Adipose tissue (tissue), 3 donors: Measurements from ENCODE around the gene HRH1. TPM values are rescaled to one million over a fixed set of nuclear protein-coding genes. Genes with fewer than 3 reads are reported as not detected.
"Not testable (repeated sequence)": the region's sequence is repeated elsewhere in the genome, so short reads cannot be mapped to it uniquely, and the experiment has no call there.

Source experiments
- H3K27ac ChIP-seq: one replicate; pipeline ENCODE4 v1.5.1; 2013; ENCODE audit warnings: low read depth, low read length
- WGBS, 3 donors: extraction: QIAGEN DNeasy Blood & Tissue Kit; methylation state at CpG; one replicate each; pipeline ENCODE4 v1.1.7; 2013; 5-methylcytosine and 5-hydroxymethylcytosine counted together
- polyA plus RNA-seq, 3 donors: library from polyadenylated mRNA; stranded (reverse); fragments of 200-250 nt; gene quantifications; one replicate each; pipeline ENCODE4 v1.2.3, GENCODE V29; 2013
- donor health status: healthy with polysubstance abuse.
- donor health status: Bipolar disorder and iron deficiency.
- donor health status: healthy.

HRH1 gene, protein sequence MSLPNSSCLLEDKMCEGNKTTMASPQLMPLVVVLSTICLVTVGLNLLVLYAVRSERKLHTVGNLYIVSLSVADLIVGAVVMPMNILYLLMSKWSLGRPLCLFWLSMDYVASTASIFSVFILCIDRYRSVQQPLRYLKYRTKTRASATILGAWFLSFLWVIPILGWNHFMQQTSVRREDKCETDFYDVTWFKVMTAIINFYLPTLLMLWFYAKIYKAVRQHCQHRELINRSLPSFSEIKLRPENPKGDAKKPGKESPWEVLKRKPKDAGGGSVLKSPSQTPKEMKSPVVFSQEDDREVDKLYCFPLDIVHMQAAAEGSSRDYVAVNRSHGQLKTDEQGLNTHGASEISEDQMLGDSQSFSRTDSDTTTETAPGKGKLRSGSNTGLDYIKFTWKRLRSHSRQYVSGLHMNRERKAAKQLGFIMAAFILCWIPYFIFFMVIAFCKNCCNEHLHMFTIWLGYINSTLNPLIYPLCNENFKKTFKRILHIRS
- polyA plus RNA-seq = 1 to 10 TPM in 2 of 3 donors, under 1 TPM in 1; 0.22 to 3.8 (median 1.6) TPM

DNA sequence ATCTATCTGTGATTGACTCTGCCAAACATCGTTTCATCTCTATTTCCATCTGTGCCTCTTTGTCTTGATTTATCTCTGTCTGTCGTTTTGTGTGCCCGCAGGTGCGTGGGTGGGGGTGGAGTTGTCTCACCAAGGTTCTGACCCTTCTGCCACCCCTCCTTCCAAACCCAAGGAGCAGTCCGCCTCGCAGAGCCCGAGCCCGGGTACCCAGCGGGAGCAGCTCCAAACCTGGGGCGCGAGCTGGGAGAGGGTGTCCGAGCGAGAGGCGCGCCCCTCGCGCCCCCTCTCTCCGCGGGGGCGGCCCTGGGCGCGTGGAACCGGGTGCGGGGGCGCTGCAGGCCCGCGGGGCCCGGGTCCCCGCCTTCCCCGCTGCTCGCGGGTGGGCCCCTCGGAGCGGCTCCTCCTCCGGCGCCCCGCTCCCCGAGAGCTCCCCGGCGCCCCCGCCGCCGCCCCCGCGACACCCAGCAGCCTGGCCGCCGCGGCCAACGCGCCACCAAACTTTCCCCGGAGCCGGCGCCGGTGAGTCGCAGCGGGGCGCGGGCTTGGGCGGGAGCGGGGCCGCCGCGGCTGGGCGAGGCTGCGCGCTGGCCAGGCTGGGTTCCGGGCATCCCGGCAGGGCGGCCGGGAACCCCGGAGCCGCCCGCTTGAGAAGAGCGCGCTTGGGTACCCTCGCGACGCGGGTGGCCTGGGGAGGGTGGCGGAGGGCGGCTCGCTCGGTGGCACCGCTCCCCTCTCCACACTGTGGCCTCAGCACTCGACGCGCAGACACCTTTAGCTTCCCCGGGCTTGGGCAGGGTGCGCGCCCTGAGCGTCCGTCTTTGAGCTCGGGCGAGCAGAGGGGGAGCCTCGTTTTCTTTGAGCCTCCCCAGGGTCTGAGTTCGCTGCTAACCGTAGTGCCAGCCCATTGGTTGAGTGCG is at the start of gene HRH1:
Gene HRH1 (plus strand): TSS at position 458 of the 917 bp plus-strand sequence. CDS start 104,545 bp downstream, outside the sequence.
- WGBS, 3 donors = 1 to 2% (median 2%) methylated on average over 65 to 91 of the region's 98 CpGs
- H3K27ac ChIP-seq = no peak within 1 kb of the TSS

DNA sequence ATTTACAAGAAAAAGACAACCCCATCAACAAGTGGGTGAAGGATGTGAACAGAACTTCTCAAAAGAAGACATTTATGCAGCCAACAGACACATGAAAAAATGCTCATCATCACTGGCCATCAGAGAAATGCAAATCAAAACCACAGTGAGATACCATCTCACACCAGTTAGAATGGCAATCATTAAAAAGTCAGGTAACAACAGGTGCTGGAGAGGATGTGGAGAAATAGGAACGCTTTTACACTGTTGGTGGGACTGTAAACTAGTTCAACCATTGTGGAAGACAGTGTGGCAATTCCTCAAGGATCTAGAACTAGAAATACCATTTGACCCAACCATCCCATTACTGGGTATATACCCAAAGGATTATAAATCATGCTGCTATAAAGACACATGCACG is 41.0 kb upstream of the HRH1 start:
- not testable (repeated sequence) for H3K27ac ChIP-seq
- WGBS, 3 donors = 68 to 94% (median 86%) methylated on average over 2 of the region's 2 CpGs

DNA sequence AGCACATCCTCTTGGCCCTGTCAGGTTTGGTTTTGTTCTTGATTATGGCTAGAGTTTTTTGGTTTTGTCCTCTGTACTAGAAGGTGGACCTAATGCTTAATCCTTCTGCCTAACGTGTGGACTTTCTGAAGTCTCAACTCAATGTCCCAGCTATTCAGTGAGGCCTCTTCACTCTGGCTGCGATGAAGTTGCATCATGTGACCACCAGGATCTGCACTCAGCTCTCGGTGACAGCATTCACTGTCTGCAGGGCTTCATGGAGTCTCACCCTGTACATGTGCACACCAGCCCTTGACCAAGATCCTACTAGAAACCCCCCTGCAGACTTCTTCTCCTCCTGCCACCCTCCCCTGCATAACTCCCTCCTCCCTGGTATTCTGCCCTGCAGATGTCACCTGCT is 38.7 kb upstream of the HRH1 start:
- 58 to 88% (median 81%) methylated on average over 3 of the region's 3 CpGs for WGBS, 3 donors
- no peak overlapping the region for H3K27ac ChIP-seq

DNA sequence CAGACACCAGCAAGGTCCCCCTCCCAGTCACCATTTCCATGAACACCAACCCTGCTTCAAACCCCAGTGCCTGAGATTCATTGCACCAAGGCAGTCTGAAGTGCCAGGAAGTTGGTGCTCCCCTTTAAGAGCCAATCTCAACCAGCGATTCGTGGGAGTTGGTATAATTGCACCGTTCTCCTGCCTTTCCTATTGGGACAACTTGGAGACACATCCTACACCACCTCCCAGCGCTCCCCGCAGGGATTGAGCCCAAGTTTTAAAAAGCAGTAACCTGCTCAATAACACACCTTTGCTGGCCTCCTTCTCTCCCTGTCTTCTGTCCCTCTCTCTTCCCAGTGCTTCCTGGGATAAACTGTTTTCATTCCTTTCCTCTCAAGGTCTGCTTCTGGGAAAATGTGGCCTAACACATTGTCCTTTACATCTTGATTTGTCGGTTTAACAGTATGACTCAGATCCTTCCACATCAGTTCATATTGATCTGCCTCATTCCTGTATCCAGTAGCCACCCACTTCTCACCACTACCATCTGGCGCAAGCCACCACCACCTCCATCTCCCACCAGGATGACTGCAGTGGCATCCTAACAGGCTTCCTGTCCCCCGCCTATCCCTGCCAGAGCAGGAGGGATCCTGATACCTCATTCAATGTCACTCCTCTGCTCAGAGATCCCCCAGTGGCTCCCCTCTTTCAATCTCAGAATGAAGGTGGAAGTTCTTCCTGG is 37.8 kb upstream of the HRH1 start:
- H3K27ac ChIP-seq = no peak overlapping the region
- 81 to 88% (median 88%) methylated on average over 8 of the region's 8 CpGs for WGBS, 3 donors

DNA sequence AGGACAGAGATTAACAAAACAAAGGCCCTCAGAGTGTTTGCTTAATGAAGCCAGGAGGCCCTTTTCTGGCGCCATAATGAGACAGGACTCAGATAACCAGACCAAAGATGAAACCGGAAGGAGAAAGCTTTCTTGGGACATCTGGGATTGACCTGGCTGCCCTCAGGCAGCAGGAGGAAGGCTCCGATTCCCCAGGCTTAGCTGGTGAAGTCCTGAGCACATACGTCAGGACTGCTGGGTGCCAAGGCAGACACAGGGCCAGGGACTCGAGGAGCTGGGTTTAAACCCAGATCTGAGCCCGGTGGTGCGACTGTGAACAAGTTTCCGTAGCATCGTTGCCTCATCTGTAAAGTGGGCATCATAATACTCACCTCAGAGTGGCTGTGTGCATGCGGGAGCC is 36.7 kb upstream of the HRH1 start:
- WGBS, 3 donors = 72 to 88% (median 88%) methylated on average over 10 of the region's 10 CpGs
- H3K27ac ChIP-seq = no peak overlapping the region

DNA sequence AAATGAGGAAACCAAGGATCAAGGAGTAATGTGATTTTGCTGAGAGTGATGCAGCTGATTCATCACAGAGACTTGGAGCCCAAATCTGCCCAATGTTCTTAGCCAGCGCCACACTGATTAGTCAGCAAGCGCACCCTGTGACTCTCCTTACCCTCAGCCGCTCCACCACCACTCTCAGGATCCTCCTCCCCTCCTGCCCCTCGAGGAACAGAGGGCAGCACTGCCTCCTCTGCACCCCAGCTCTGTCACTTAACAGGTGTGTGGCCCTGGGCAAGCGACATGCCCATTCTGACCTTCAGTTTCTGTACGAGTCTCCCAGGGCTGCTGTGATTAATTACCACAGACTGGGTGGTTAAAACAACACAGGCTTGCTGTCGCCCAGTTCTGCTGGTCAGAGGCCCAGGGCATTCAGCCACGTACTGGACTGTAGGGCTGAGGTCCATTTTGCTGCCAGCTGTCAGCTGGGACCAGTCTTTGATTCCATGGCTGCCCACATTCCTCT is 36.1 kb upstream of the HRH1 start:
- WGBS, 3 donors = 43 to 79% (median 78%) methylated on average over 8 of the region's 8 CpGs
- no peak overlapping the region for H3K27ac ChIP-seq

DNA sequence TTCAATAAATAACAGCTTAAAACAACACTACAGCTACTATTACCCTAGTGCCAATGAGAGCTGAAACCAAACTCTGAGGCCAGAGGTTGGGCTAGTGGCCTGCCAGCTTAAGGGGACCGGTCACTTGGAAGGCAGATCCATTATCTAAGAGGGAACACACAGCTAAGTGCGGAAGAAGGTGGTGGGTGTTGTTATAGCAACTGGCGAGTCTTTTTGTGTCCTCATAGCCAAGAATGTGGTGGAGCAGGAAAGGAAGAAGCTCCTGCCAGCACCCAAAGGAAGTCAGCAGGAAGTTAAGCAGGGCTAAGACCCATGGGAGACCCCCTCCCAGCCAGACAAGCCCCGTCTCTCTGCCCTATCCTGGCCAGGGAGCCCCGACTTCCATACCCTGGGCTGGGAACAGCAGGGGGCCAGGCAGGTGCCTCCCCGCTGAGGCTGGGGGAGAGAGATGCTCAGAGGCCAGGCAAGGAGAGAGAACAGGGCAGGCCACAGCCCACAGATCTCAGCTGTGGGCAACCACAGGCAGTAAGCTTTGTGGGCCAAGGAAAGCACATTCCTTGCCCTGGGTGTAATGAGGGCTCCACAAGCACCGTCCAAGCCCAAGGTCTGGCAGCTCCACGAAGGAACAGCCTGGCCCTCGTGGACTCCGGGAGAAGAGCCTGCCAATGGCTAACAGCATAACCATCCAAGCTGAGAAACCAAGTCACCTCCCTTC is 34.0 kb upstream of the HRH1 start:
- H3K27ac ChIP-seq = no peak overlapping the region
- 47 to 52% (median 51%) methylated on average over 10 of the region's 10 CpGs for WGBS, 3 donors

DNA sequence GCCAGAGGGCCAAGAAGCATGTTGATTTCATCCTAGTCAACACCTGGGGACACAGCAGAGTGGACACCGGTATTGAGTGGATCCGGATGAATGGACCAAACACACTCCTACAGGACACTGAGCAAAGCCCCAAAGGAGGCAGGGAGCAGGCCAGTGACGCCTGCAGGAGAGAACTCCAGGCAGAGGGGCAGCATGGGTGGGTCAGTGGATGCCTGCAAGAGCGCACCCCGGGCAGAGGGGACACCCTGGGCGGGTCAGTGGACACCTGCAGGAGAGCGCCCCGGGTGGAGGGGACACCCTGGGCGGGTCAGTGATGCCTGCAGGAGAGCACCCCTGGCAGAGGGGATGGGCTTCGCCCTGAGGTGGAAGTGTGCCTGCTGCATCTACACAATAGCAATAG is 27.6 kb upstream of the HRH1 start:
- no peak overlapping the region for H3K27ac ChIP-seq
- 83 to 96% (median 91%) methylated on average over 10 of the region's 10 CpGs for WGBS, 3 donors

DNA sequence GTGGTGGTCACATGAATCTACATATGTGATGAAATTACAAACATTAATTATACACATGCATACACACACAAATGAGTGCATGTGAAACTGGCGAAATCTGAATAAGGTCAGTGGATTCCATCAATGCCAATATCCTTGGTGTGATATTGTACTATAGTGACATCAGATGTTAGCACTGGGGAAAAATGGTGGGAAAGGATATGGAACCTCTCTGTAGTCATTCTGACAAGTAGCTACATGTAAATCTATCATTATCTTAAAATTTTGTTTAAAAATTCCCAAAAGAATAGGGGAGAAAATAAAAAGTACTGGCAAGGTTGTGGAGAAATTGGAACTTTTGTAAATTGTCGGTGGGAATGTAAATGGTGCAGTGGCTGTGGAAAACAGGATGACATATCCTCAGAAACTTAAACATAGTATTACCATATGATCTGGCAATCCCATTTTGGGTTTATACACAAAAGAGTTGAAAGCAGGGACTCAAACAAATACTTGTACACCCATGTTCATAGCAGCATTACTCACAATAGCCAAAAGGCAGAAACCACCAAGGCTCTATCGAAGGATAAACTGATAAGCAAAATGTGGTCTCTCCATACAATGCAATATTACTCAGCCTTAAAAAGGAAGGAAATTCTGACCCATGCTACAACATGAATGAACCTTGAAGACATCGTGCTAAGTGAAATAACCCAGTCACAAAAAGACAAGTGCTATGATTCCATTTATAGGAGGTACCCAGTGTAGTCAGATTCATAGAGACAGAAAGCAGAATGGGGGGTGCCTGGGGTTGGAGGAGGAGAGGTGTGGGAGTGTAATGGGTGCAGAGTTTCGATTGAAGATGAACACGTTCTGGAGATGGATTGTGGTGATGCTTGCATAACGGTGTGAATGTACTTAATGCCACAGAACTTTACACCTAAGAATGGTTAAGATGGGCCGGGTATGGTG is 25.3 kb upstream of the HRH1 start:
- 84 to 86% (median 86%) methylated on average over 8 of the region's 8 CpGs for WGBS, 3 donors
- no peak overlapping the region for H3K27ac ChIP-seq

DNA sequence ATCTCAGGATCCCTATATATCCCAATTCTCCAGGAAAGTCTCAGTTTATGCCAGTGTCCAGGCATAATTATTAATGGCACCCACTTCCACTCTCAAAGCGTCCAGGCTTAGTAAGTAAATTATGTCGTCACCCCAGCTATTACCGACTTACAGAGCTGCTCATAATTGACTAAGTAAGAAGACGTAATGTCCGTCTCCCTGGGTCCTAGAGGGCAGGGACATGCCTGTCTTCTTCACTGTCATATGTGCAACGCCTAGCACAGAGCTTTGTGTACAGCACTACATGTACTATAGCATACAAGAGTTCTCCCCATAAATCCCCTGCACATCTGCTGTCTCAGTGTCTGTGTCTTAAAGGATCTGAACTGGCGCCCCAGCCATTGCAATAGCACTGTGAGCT is 23.9 kb upstream of the HRH1 start:
- 76 to 88% (median 87%) methylated on average over 7 of the region's 7 CpGs for WGBS, 3 donors
- H3K27ac ChIP-seq = no peak overlapping the region

DNA sequence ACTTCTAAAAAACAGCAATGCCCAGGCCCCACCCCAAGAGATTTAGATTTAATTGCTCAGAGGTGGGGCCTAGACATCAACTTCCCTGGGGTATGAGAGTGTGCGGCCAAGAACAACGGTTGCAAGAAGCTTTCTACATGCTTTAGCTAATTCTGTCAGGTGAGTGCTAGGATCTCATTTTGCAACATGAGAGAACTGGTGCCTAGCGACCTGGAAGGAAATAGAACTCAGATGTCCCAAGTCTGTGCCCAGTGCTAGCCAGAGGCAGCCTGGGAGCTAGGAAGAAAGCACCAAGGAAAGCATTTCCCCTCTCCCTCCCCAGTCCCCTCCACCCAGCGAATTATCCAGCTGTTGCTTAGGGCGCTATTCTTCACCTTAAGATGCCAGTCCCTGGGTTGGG is 22.9 kb upstream of the HRH1 start:
- WGBS, 3 donors = 61 to 73% (median 73%) methylated on average over 5 of the region's 5 CpGs
- H3K27ac ChIP-seq = no peak overlapping the region

DNA sequence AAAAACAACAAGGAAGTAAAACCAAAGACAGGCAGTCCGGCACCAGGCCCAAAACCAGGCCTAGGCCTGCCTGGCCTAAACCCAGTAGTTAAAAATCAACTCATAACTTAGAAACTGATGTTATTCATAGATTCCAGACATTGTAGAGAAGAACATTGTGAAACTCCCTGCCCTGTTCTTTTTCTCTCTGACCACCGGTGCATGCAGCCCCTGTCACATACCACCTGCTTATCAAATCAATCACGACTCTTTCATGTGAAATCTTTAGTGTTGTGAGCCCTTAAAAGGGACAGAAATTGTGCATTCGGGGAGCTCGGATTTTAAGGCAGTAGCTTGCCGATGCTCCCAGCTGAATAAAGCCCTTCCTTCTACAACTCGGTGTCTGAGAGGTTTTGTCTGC is 22.4 kb upstream of the HRH1 start:
- H3K27ac ChIP-seq = not testable (repeated sequence)
- WGBS, 3 donors = 68 to 92% (median 91%) methylated on average over 6 to 7 of the region's 7 CpGs

DNA sequence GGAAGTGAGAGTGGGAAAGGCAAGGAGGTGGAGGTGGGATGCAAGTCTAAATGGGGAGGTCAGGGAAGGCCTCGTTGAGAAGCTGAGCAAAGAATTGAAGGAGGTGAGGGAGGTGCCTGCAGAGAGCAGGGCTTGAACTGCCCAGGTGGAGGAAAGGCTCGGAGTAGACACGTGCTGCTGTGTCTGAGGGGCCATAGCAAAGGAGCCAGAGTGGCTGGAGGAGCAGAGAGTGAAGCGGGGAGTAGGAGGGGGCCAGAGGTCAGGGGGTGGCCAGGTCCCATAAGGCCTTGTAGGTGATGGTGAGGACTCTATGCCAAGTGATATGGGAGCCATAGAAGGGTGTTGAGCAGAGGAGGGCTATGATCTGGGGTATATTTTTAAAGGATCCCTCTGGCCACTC is 21.4 kb upstream of the HRH1 start:
- H3K27ac ChIP-seq = no peak overlapping the region
- WGBS, 3 donors = 66 to 87% (median 84%) methylated on average over 4 of the region's 4 CpGs

DNA sequence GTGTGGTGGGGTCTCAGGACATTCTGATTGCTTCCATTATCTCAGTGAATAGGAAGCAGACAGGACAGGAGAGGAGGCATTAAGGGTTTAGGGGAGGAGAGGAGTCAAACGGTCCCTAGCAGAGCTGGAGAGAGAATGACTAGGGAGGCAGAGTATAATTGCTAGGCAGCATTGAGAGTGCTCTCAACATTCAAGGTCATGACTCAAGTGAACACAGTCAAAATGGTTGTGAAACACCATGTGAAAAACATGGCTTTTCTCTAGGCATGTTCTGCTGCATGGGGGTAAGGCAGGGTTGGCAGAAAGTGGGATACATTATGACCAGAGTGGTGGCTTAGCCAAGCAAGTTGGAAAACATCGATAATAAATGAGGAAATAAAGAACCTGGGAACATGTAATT is 19.5 kb upstream of the HRH1 start:
- H3K27ac ChIP-seq = no peak overlapping the region
- 56 to 75% (median 57%) methylated on average over 2 of the region's 2 CpGs for WGBS, 3 donors

DNA sequence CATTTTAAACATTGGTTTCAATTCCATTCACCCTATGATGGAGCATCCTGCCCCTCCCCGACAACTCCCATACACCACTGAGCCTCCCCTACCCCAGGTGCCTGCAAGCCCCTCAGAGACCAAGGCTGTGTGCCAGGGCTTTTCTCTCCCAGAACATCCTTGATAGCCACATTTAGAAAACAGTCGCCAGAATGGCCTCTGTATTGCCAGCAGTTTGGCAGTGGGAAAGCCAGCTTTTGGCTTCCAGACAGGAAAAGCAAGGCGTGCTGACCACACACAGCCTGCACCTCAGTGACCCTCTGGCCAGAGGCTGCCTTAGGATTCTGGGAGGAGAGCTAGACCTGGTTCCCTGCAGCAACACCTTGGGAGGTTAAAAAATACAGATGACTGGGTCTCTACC is 18.2 kb upstream of the HRH1 start:
- no peak overlapping the region for H3K27ac ChIP-seq
- WGBS, 3 donors = 65 to 79% (median 74%) methylated on average over 3 of the region's 3 CpGs

DNA sequence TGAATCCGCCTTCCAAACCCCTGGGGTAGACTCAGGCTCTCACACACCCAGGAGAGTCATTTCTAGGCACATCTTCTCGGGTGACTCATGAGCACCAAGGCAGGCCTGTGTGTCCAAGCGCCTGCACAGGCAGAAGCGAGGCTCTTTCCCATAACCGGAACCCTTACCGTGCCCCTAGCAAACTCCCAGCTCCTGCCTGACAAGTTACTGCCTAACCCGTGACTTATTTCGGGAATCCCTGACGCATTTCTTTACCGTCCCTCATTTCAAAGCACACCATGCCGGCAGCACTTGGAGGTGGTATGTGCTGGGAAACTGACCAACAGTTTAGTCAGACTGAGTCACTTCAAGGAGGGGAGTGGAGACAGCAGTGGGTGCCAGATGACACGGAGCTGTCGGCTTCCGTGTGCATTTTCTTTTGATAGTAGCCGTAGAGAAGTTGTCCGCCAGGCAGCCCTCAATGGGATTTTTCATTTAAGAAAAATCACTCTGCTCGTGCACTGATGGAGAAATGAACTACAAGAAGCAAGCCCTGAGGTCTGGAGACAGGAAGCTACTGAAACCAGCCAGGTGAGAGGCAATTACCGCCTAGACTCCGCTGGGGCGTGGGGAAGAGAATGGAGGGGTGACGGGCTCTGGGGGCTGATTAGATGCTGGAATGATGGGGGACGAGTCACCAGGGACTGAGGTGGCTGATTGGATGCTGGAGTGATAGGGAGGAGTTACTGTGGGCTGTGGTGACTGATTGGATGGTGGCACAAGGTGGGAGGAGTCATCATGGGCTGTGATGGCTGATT is 17.3 kb upstream of the HRH1 start:
- H3K27ac ChIP-seq = no peak overlapping the region
- 67 to 73% (median 69%) methylated on average over 22 of the region's 22 CpGs for WGBS, 3 donors
